A673 (cell line): ENCODE measurements around the gene RNGTT. TPM values are rescaled to one million over a fixed set of nuclear protein-coding genes. Genes with fewer than 3 reads are reported as not detected.
A peak's percentile ranks its signal among the peaks of the same experiment; 100 is the strongest.

Source experiments
- BruUV-seq: library from RNA; stranded (reverse); fragments of 400-500 nt; replicated peaks from 2 replicates; lab custom pipeline; 2021; lab: Mats Ljungman, UMichigan
- CTCF ChIA-PET: fragments of 300-600 bp; sonication (Branson Sonifier 250); formaldehyde crosslinking; loops from one replicate; lab custom pipeline; 2022; ENCODE audit warnings: antibody characterized with exemption; lab: Charles Lee
- POLR2A ChIA-PET: fragments of 300-600 bp; sonication (Branson Sonifier 250); formaldehyde crosslinking; loops from one replicate; lab custom pipeline; 2022; ENCODE audit warnings: antibody characterized with exemption; ENCODE audit not compliant: low non-redundant PET; lab: Charles Lee
- DNase-seq: peaks from one replicate; pipeline ENCODE4 v3.0.0-alpha.2; 2015; ENCODE audit warnings: low spot score
- H3K27ac ChIP-seq: fragments of 200-600 bp; sonication (generic); 2 replicates; pipeline ENCODE4 v1.5.1; 2016; ENCODE audit warnings: mixed run types, low read depth, mild to moderate bottlenecking, mixed read lengths, antibody characterized with exemption, low read length; ENCODE audit not compliant: poor library complexity, severe bottlenecking
- H3K27me3 ChIP-seq: fragments of 200-600 bp; sonication (generic); replicated peaks from 2 replicates; pipeline ENCODE4 v1.6.1; 2017; ENCODE audit warnings: mixed run types, low read depth, mild to moderate bottlenecking, mixed read lengths, antibody characterized with exemption, low read length; ENCODE audit not compliant: insufficient read depth, poor library complexity
- H3K36me3 ChIP-seq: fragments of 200-600 bp; sonication (generic); 2 replicates; pipeline ENCODE4 v1.6.1; 2016; ENCODE audit warnings: mixed run types, mild to moderate bottlenecking, mixed read lengths, antibody characterized with exemption, low read length; ENCODE audit not compliant: insufficient read depth, poor library complexity, severe bottlenecking
- H3K4me1 ChIP-seq: fragments of 200-600 bp; sonication (generic); 2 replicates; pipeline ENCODE4 v1.6.1; 2017; ENCODE audit warnings: mixed run types, mild to moderate bottlenecking, mixed read lengths, antibody characterized with exemption, low read length; ENCODE audit not compliant: insufficient read depth, poor library complexity, severe bottlenecking
- H3K4me3 ChIP-seq: fragments of 200-600 bp; sonication (generic); 2 replicates; pipeline ENCODE4 v1.5.1; 2016; ENCODE audit warnings: low read depth, mixed run types, mild to moderate bottlenecking, mixed read lengths, low read length; ENCODE audit not compliant: poor library complexity, severe bottlenecking
- H3K9me3 ChIP-seq: fragments of 200-600 bp; sonication (generic); 2 replicates; pipeline ENCODE4 v1.6.1; 2016; ENCODE audit warnings: mixed run types, low read depth, mild to moderate bottlenecking, mixed read lengths, antibody characterized with exemption, low read length; ENCODE audit not compliant: poor library complexity, severe bottlenecking
- CTCF ChIP-seq: fragments of 300-800, 200-600 bp; sonication (generic); conservative IDR thresholded peaks from 2 replicates; pipeline ENCODE4 v1.5.1; 2017; ENCODE audit warnings: low read depth, mild to moderate bottlenecking, antibody characterized with exemption, low read length, moderate library complexity, mixed read lengths
- EZH2 ChIP-seq: fragments of 200-600 bp; sonication (generic); IDR thresholded peaks from 2 replicates; pipeline ENCODE4 v1.6.1; 2017; ENCODE audit warnings: borderline replicate concordance, low read depth, mild to moderate bottlenecking, mixed read lengths, antibody characterized with exemption, low read length; ENCODE audit not compliant: poor library complexity, severe bottlenecking
- intact Hi-C: fragments of 100-400 bp; cut with micrococcal nuclease; formaldehyde crosslinking; loops from one replicate; pipeline ENCODE4 v1.10.0; 2022; ENCODE audit not compliant: unreplicated experiment
- total RNA-seq: library from RNA; stranded (reverse); gene quantifications from 2 replicates; pipeline ENCODE4 v1.2.3, GENCODE V29; 2021

RNGTT gene
- total RNA-seq, 1 experiment from 2014 or later = 31.8 TPM

- intact Hi-C loops = no loop called here
- POLR2A ChIA-PET = no interaction called here
- no peaks in the 10 kb centered on the region for H3K27me3 ChIP-seq
- no peak for DNase-seq
- CTCF ChIA-PET = no interaction called here
- no peak for TF ChIP-seq CTCF
- TF ChIP-seq EZH2 = no peak
- no peak overlapping the region for H3K4me3 ChIP-seq
- peaks cover 8% of the 10 kb centered on the region for H3K9me3 ChIP-seq
- no peaks in the 10 kb centered on the region for H3K36me3 ChIP-seq
- no TSS peak for BruUV-seq
- H3K4me1 ChIP-seq = peaks cover 4% of the 10 kb centered on the region
- no peak overlapping the region for H3K27ac ChIP-seq
Measured at GRCh38 chr6:88967891-88968290, 4.5 kb upstream of the RNGTT start.

GRCh38 chr6:88965691-88966090 is 2.3 kb upstream of the RNGTT start:
- no TSS peak for BruUV-seq
- intact Hi-C loops = no loop called here

GRCh38 chr6:88964509-88964908 is 1.1 kb upstream of the RNGTT start:
- CTCF ChIA-PET = no interaction called here
- Histone ChIP-seq H3K9me3 (peaks cover 8% of the 10 kb centered on the region), H3K4me1 (peaks cover 4% of the 10 kb centered on the region), H3K27ac (peak overlapping the region; percentile 74), H3K36me3 (no peaks in the 10 kb centered on the region), H3K27me3 (no peaks in the 10 kb centered on the region), H3K4me3 (peak overlapping the region; percentile 92)
- no TSS peak for BruUV-seq
- TF ChIP-seq CTCF (no peak), EZH2 (no peak)
- no peak for DNase-seq
- POLR2A ChIA-PET = no interaction called here
- intact Hi-C loops = no loop called here

More at GRCh38 chr6:88965691-88966090, 2.3 kb upstream of the RNGTT start:
- peaks cover 4% of the 10 kb centered on the region for H3K4me1 ChIP-seq
- TF ChIP-seq CTCF (no peak), EZH2 (no peak)
- H3K27ac ChIP-seq = no peak overlapping the region
- no peak for DNase-seq
- H3K27me3 ChIP-seq = no peaks in the 10 kb centered on the region
- POLR2A ChIA-PET = no interaction called here
- CTCF ChIA-PET = no interaction called here
- peaks cover 8% of the 10 kb centered on the region for H3K9me3 ChIP-seq
- no peaks in the 10 kb centered on the region for H3K36me3 ChIP-seq
- no peak overlapping the region for H3K4me3 ChIP-seq
